GM18505 (cell line): ENCODE results near the gene TRMT1L.

Experiments used
- ATAC-seq: cut with Tn5 transposase; IDR thresholded peaks from one replicate; pipeline ENCODE4 v1.9.1; 2021; ENCODE audit not compliant: unreplicated experiment
- POLR2A ChIP-seq: IDR thresholded peaks from 4 replicates; pipeline ENCODE4 v1.6.1; 2011; ENCODE audit warnings: borderline replicate concordance; ENCODE audit not compliant: insufficient read depth, insufficient read length; ENCODE audit errors: extremely low read depth

The TRMT1L gene

GRCh38 chr1:185096531-185096930 lies 60.2 kb downstream of the TRMT1L start:
- TF ChIP-seq POLR2A = no peak
- no peak for ATAC-seq

- TF ChIP-seq POLR2A = no peak
Observed at GRCh38 chr1:185094761-185095160, 62.0 kb downstream of the TRMT1L start.

GRCh38 chr1:185091480-185091879 lies 65.3 kb downstream of the TRMT1L start:
- TF ChIP-seq POLR2A = no peak
- no peak for ATAC-seq

More at GRCh38 chr1:185094761-185095160, 62.0 kb downstream of the TRMT1L start:
- ATAC-seq = no peak

GRCh38 chr1:185087746-185088145 lies 69.0 kb downstream of the TRMT1L start:
- TF ChIP-seq POLR2A = no peak
- no peak for ATAC-seq

GRCh38 chr1:185087101-185087500 lies 69.7 kb downstream of the TRMT1L start:
- ATAC-seq = no peak
- no peak for TF ChIP-seq POLR2A

- ATAC-seq = no peak
- TF ChIP-seq POLR2A = no peak
Observed at GRCh38 chr1:185083818-185084217, 72.9 kb downstream of the TRMT1L start.

- no peak for ATAC-seq
- no peak for TF ChIP-seq POLR2A
Observed at GRCh38 chr1:185080422-185080821, 76.3 kb downstream of the TRMT1L start.

GRCh38 chr1:185077374-185077773 lies 79.4 kb downstream of the TRMT1L start:
- no peak for ATAC-seq

GRCh38 chr1:185075476-185075875 lies 81.3 kb downstream of the TRMT1L start:
- ATAC-seq = no peak

More at GRCh38 chr1:185077374-185077773, 79.4 kb downstream of the TRMT1L start:
- no peak for TF ChIP-seq POLR2A

GRCh38 chr1:185074307-185074706 lies 82.4 kb downstream of the TRMT1L start:
- ATAC-seq = no peak
- no peak for TF ChIP-seq POLR2A

More at GRCh38 chr1:185075476-185075875, 81.3 kb downstream of the TRMT1L start:
- TF ChIP-seq POLR2A = no peak

- ATAC-seq = no peak
- no peak for TF ChIP-seq POLR2A
Observed at GRCh38 chr1:185073725-185074124, 83.0 kb downstream of the TRMT1L start.

- TF ChIP-seq POLR2A = no peak
Observed at GRCh38 chr1:185070051-185070450, 86.7 kb downstream of the TRMT1L start.

GRCh38 chr1:185069202-185069772 lies 87.5 kb downstream of the TRMT1L start:
- ATAC-seq = no peak
- TF ChIP-seq POLR2A = no peak

More at GRCh38 chr1:185070051-185070450, 86.7 kb downstream of the TRMT1L start:
- ATAC-seq = no peak

GRCh38 chr1:185068341-185068740 lies 88.4 kb downstream of the TRMT1L start:
- ATAC-seq = no peak
- TF ChIP-seq POLR2A = no peak
